Panc1 (cell line): Measurements from ENCODE around the gene C1QTNF9B. TPM values are rescaled to one million over a fixed set of nuclear protein-coding genes. Genes with fewer than 3 reads are reported as not detected.

ENCODE experiments used
- ATAC-seq: fragments of 200-7000 bp; cut with Tn5 transposase; 2 replicates; pipeline ENCODE4 v1.9.1; 2020; ENCODE audit warnings: mild to moderate bottlenecking, moderate library complexity
- BruUV-seq: library from RNA; stranded (reverse); fragments of 400-500 nt; replicated peaks from 2 replicates; lab custom pipeline; 2021; lab: Mats Ljungman, UMichigan
- CTCF ChIA-PET: fragments of 300-600 bp; sonication (Branson Sonifier 250); formaldehyde crosslinking; loops from one replicate; lab custom pipeline; 2022; ENCODE audit warnings: antibody characterized with exemption; lab: Charles Lee
- POLR2A ChIA-PET: fragments of 300-600 bp; sonication (Branson Sonifier 250); formaldehyde crosslinking; loops from one replicate; lab custom pipeline; 2022; ENCODE audit warnings: antibody characterized with exemption; lab: Charles Lee
- DNase-seq: peaks from one replicate; pipeline ENCODE4 v3.0.0-alpha.2; 2010; ENCODE audit warnings: low read depth, low spot score
- H3K27ac ChIP-seq: 2 replicates; pipeline ENCODE4 v1.5.1; 2011; ENCODE audit warnings: mild to moderate bottlenecking, low read length, inconsistent platforms
- H3K27me3 ChIP-seq: fragments of 200-500 bp; sonication (Bioruptor generic); 2 replicates; pipeline ENCODE4 v1.6.0; 2014; ENCODE audit warnings: low read length, inconsistent platforms; ENCODE audit not compliant: control insufficient read depth, insufficient read depth
- H3K36me3 ChIP-seq: fragments of 200-500 bp; sonication (Bioruptor generic); 2 replicates; pipeline ENCODE4 v1.5.1; 2014; ENCODE audit warnings: inconsistent platforms, mild to moderate bottlenecking, low read length, moderate library complexity; ENCODE audit not compliant: control insufficient read depth, insufficient read depth
- H3K4me1 ChIP-seq: 2 replicates; pipeline ENCODE4 v1.5.1; 2011; ENCODE audit warnings: inconsistent platforms, mild to moderate bottlenecking, low read length, moderate library complexity; ENCODE audit not compliant: control insufficient read depth, insufficient read depth
- H3K4me3 ChIP-seq, 2 experiments: 2 replicates each; pipeline ENCODE4 v1.5.1; 2011 to 2012; ENCODE audit warnings: low read depth in 2 of 2, low read length in 2 of 2, mild to moderate bottlenecking in 2 of 2, inconsistent platforms in 1 of 2, moderate library complexity in 1 of 2
- H3K9me3 ChIP-seq: fragments of 200-500 bp; sonication (Bioruptor generic); 2 replicates; pipeline ENCODE4 v1.5.1; 2014; ENCODE audit warnings: low read depth, mild to moderate bottlenecking, inconsistent platforms, low read length, moderate library complexity; ENCODE audit not compliant: control insufficient read depth, insufficient read depth
- POLR2AphosphoS5 ChIP-seq: IDR thresholded peaks from 2 replicates; pipeline ENCODE4 v1.6.1; 2012; ENCODE audit warnings: mild to moderate bottlenecking, low read depth, low read length, moderate library complexity
- REST ChIP-seq, 2 experiments: IDR thresholded peaks; 2 replicates each; pipeline ENCODE4 v1.6.1; 2011 to 2012; ENCODE audit warnings: low read depth in 2 of 2, control low read depth in 1 of 2, low read length in 1 of 2, mild to moderate bottlenecking in 1 of 2, moderate library complexity in 1 of 2; ENCODE audit not compliant: insufficient read depth in 1 of 2
- SIN3A ChIP-seq: IDR thresholded peaks from 2 replicates; pipeline ENCODE4 v1.6.1; 2012; ENCODE audit warnings: low read depth, mild to moderate bottlenecking, low read length, moderate library complexity, borderline replicate concordance; ENCODE audit not compliant: insufficient read depth
- TCF7L2 ChIP-seq: IDR thresholded peaks from 2 replicates; pipeline ENCODE4 v1.6.1; 2011; ENCODE audit warnings: mild to moderate bottlenecking, low read depth, low read length, inconsistent platforms
- in situ Hi-C: cut with HindIII; loops from 2 replicates; pipeline ENCODE4 v1.10.0; 2016; ENCODE audit warnings: low sequenced_read_pairs, low pct_unique_long_range_greater_than_20kb
- intact Hi-C: fragments of 100-400 bp; cut with micrococcal nuclease; formaldehyde crosslinking; loops from one replicate; pipeline ENCODE4 v1.10.0; 2022; ENCODE audit not compliant: unreplicated experiment
- total RNA-seq: library from RNA; stranded (reverse); gene quantifications from one replicate; pipeline ENCODE4 v1.2.1, GENCODE V29; 2021; ENCODE audit not compliant: unreplicated experiment
- TF ChIP-seq, protein P1 (sequence below): fragments of 450-650 bp; IDR thresholded peaks from 2 replicates; pipeline ENCODE4 v1.5.1; 2017; ENCODE audit warnings: mild to moderate bottlenecking

C1QTNF9B gene
- total RNA-seq, 1 experiment from 2014 or later = not detected

DNA sequence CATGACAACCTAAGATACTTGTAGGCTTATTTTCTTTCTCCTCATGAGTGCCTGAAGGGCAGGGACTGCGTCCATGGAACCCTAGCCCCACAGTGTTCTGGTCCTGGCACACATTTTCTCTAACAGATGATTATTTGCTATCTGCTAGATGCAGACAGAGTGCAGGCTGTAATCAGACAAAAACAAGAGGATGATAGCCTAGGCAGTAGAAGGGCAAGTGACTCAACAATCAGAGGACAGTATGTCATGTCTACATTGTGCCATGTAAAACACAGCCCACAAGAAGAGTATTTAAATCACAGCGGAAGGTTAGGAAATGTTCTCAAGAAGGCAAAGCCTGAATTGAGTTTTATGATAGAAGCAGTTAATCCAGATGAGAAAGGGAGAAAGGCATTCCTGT lies 37.4 kb downstream of the C1QTNF9B start:
- no peak for ATAC-seq
- H3K27ac ChIP-seq = no peak overlapping the region
- in situ Hi-C loops = no loop called here

GRCh38 chr13:23859455-23859854 lies 37.8 kb downstream of the C1QTNF9B start:
- TF ChIP-seq, protein P1, sequence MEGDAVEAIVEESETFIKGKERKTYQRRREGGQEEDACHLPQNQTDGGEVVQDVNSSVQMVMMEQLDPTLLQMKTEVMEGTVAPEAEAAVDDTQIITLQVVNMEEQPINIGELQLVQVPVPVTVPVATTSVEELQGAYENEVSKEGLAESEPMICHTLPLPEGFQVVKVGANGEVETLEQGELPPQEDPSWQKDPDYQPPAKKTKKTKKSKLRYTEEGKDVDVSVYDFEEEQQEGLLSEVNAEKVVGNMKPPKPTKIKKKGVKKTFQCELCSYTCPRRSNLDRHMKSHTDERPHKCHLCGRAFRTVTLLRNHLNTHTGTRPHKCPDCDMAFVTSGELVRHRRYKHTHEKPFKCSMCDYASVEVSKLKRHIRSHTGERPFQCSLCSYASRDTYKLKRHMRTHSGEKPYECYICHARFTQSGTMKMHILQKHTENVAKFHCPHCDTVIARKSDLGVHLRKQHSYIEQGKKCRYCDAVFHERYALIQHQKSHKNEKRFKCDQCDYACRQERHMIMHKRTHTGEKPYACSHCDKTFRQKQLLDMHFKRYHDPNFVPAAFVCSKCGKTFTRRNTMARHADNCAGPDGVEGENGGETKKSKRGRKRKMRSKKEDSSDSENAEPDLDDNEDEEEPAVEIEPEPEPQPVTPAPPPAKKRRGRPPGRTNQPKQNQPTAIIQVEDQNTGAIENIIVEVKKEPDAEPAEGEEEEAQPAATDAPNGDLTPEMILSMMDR = no peak
- TF ChIP-seq SIN3A = no peak
- CTCF ChIA-PET = no interaction called here
- Histone ChIP-seq H3K36me3 (no peaks in the 10 kb centered on the region), H3K4me1 (no peaks in the 10 kb centered on the region; the same call in 1 of the 2 replicates), H3K9me3 (no peaks in the 10 kb centered on the region), H3K27ac (no peak overlapping the region), H3K4me3 (no peak overlapping the region), H3K27me3 (no peaks in the 10 kb centered on the region)
- in situ Hi-C loops (no loop called here), intact Hi-C loops (no loop called here)
- BruUV-seq = no TSS peak
- ATAC-seq (no peak), DNase-seq (no peak)
- POLR2A ChIA-PET = no interaction called here

More for the DNA sequence above, 37.4 kb downstream of the C1QTNF9B start:
- H3K4me3 ChIP-seq = no peak overlapping the region
- H3K9me3 ChIP-seq = no peaks in the 10 kb centered on the region
- BruUV-seq = no TSS peak
- no peak for DNase-seq
- H3K4me1 ChIP-seq = no peaks in the 10 kb centered on the region; the same call in 1 of the 2 replicates
- intact Hi-C loops = no loop called here
- CTCF ChIA-PET = no interaction called here
- H3K36me3 ChIP-seq = no peaks in the 10 kb centered on the region
- TF ChIP-seq, protein P1 = no peak
- TF ChIP-seq REST (IDR thresholded peaks at IDR 0.05; ENCODE audit: insufficient read depth in 1 of 2, low read depth in 2 of 2, low read length in 1 of 2) (no peak), TCF7L2 (no peak), POLR2AphosphoS5 (no peak)
- no peaks in the 10 kb centered on the region for H3K27me3 ChIP-seq
- POLR2A ChIA-PET = no interaction called here
